Erythroblast (primary cell): ENCODE measurements around the gene TVP23A.

ENCODE experiments used
- DNase-seq, 2 experiments: peaks; one replicate each; lab custom pipeline; 2025; lab: John Stamatoyannopoulos, UW
- GATA1 ChIP-seq: IDR thresholded peaks from 2 replicates; pipeline ENCODE4 v1.6.1; 2011; ENCODE audit warnings: low read depth, mild to moderate bottlenecking, control low read depth, low read length, moderate library complexity
- POLR2A ChIP-seq: IDR thresholded peaks from 2 replicates; pipeline ENCODE4 v1.6.1; 2011; ENCODE audit warnings: mild to moderate bottlenecking, low read length

TVP23A gene

DNA sequence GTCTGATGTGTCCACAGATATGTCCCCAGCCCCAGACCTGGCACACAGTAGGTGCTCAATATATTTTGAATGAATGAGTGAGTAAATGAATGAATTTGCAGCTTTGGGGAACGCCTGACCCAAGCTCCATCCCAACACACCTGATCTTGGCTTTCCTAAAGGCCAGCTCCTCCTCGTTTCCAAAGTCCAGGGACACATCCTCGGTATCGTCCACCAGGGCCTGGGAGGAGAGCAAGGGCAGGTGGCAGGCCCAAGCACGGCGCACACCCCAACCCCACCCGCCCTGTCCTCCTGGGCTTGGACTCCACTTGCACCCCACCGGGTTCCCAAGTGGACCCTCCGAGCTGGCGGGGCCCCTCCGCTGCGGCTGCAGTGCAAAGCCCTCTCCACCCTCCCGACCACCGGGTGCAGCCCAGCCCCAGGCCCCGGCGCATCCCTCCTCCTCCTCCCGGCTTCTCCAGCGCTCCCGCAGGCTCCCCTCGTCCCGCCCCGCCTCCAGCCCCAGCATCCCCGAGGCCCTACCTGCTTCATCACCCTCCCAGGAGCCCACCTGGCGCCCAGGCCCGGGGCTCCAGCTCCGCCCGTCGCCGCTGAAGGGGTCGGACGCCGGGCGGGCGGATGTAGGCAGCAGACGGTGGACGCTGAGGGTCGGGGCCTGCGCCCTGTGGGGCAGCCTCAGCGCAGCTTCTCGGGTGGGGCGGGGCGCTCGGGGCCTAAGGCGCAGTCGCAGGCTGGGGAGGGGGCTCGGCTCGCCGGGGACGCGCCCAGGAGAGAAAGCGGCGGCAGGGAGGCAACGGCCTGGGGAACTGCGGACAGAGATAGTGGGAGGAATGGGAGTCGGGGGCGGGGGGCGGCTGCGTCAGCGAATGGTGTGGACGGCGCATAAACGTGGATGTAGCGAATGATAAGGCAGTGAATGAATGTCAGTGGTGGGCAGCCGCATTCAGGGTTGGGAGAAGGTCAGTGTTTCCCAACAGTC, at the start of gene TVP23A:
TVP23A (minus strand) TSS at position 832 of the 979 bp plus-strand sequence; CDS start at position 531, 301 bp downstream.
- DNase-seq = no peak
- TF ChIP-seq GATA1 (no peak), POLR2A (no peak)

DNA sequence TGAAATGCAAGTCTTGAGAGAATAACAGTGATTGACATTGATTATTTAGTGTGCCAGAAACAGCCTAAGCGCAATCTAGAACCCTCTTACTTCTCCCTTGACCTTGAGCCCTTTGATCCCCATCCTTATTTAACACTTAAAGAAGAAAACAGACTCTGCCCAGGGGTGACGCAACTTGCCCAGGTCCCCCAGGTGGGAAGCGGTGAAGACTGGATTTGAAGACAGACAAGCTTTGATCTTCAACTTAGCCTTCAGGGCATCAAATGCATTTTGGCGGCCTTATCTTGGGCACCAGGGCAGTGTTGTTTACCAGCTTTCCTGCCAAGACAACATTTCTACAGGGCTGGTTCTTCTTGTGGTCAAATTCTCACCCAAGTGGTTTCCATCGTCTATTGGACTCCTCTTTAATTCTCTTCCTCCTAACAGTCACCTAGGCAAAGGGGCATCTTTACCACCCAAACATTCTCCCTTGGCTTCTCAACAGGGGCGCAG, 49.6 kb upstream of the TVP23A start:
- DNase-seq = no peak
- TF ChIP-seq POLR2A (no peak), GATA1 (no peak)

DNA sequence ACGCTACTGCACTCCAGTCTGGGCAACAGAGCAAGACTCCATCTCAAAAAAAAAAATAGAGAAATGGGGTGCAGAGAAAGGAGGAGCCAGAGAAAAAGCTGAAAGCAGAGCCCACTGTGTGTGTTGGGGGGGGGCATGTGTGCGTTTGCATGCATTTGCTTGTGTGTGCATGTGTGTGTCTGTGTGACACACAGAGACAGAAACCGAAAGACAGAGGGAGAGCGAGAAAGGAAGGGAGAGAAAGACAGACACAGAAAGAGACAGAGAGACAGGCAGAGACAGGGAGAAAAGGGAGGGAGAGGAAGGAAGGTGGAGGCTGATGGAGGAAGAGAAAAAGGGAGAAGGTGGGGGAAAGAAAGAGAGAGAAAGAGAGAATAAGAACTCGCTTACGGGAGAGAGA, 48.6 kb upstream of the TVP23A start:
- DNase-seq = no peak
- no peak for TF ChIP-seq POLR2A
- no peak for TF ChIP-seq GATA1

DNA sequence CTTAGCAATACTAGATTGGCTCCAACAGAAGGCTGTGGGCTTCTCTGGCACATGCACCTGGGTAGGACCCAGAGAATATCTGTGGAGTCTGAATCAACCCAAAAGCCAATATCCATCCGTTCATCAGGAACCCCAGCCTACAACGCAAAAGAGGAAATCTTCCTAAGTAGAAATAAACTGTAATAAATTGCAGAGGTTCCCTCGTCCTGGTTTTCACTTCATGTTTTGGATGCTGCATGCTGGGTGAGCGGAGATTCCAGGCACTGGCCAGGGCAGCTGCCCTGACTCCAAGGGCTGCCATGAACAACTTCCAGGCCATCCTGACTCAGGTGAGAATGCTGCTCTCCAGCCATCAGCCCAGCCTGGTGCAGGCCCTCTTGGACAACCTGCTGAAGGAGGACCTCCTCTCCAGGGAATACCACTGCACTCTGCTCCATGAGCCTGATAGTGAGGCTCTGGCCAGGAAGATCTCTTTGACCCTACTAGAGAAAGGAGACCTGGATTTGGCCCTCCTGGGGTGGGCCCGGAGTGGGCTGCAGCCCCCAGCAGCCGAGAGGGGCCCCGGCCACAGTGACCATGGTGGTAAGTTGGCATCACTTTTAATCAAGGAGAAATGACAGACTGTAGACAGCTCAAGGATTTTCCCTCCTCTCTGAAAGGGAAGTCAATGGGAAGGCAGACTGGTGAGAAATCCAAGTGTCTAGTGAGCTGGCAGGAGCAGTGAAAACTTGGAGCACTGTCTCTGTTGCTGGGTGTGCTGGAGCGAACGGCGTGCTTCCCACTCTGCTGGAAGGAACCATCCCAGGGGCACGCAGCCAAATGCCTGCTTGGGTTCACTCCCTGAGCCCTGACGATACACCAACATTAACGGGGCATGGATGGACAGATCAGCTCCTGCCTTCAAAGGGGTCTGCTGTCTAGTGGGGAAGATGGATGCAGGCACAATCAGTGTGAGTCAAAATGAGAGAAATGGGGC, 47.7 kb upstream of the TVP23A start:
- no peak for DNase-seq
- TF ChIP-seq GATA1 (no peak), POLR2A (no peak)

DNA sequence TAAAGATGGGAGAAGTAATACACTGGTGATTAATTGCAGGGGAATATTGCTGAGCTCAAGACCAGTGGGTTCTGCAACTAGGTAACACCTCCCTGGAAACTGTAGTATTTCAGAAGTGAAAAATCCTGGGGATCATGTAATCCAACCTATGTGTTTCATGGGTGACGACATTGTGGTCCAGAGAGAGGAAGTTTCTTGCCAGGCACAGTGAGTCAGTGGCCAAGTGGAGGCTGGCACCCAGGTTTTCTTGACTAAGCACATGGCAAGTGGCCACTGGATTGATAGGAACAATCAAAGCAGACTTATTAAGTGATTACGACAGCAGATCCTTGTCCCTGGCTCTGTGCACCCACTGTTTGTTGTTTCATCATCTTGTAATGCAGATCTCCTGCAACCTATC, 43.8 kb upstream of the TVP23A start:
- TF ChIP-seq POLR2A (no peak), GATA1 (no peak)
- DNase-seq = no peak

DNA sequence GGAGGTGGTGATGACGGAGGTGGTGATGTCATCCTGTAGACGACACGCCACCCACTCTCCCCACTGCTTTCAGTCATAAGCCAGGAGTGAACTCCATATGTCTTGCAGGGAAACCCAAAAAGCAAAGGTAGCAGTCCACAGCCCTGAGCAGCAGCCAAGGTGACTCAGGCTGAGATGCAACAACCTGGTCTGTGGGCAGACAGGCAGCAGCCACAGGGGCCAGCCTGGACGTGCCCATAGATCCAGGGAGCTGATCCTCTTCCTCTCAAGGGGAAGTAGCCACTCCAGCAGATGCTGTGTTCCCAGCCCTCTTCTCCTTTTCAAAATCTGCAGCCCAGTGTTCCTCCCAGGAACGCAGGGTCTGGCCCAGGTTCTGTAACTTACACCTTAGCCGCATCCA, 41.1 kb upstream of the TVP23A start:
- TF ChIP-seq POLR2A (no peak), GATA1 (no peak)
- no peak for DNase-seq

DNA sequence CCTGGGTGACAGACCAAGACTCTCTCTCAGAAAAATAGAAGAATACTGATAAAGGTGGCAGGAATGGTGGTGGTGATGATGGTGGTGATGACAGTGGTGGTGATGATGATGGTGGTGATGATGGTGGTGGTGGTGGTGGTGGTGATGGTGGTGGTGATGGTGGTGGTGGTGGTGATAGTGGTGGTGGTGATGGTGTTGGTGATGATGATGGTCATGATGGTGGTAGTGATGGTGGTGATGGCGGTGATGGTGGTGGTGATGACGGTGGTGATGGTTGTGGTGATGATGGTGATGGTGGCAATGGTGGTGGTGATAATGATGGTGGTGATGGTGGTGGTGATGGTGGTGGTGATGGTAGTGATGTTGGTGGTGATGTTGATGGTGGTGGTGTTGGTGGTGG, 40.4 kb upstream of the TVP23A start:
- TF ChIP-seq GATA1 (no peak), POLR2A (no peak)
- no peak for DNase-seq

DNA sequence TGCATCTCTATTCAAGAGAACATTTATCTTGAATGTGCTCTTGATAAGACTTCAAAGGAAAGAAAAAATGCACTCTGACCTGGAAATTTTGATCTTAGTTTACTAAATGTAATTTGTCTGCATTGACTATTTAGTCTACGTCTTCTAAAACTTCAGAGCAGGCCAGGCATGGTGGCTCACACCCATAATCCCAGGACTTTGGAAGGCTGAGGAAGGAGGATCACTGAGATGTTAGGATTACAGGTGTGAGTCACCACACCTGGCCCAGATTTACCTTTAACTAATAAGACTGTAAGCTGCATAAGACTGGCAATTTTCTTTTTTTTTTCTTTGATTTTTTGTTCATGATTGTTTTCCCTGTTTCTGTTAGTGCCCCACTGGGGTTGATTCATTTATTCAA, 39.6 kb upstream of the TVP23A start:
- no peak for DNase-seq
- TF ChIP-seq GATA1 = no peak
- no peak for TF ChIP-seq POLR2A

DNA sequence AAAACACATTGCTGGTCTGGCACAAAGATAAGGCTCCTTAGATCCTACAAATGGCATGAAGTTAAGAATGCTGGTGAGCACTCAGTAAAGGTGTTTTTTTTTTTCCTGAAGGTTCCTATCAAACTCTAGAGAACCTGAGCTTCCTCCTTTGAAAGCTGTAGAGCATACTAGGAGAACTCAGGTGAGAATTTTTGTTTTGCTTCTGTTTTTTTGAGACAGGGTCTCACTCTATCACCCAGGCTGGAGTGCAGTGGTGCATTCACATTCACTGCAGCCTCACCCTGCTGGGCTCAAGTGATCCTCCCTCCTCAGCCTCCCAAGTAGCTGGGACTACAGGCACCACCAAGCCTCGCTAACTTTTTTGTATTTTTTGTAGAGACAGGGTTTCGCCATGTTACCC, 37.4 kb upstream of the TVP23A start:
- no peak for DNase-seq
- TF ChIP-seq POLR2A = no peak
- no peak for TF ChIP-seq GATA1

DNA sequence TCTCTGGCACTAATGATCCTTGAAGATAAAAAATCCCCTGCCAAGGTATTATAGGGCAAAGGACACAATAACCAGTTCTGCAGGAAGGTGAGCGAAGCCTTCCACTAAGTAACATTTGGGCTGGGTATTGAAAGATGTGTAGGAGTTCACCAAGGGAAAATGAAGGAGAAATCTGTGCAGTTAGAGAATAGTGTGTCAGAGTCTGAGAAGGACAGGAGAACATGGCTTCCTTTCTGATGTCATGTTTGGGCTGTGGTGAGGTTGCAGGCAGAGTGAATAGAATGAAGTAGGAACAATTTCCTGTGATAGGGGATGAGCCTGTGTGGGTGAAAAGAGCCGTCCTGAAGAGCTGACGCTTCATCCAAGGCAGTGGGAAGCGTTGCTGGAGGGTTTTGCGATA, 34.4 kb upstream of the TVP23A start:
- TF ChIP-seq POLR2A = no peak
- TF ChIP-seq GATA1 = no peak
- no peak for DNase-seq

DNA sequence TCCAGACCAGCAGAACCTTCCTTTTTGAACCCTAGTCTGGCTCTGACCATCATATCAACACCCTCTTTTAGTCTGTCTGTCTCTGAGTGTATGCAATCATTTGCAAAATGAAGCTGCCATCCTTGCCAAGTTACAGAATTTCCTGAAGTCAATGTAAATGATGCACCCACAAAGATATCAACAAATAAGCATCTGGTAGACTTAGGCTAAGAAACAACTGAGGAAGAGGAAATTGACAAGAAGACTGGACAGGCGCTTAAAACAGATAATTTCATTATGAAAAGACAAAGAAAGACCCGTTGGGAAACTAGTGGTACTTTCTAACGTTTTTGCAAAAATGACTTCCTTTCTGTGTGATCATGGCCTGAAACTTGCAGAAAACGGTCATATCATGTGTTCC, 33.7 kb upstream of the TVP23A start:
- TF ChIP-seq GATA1 (no peak), POLR2A (no peak)
- no peak for DNase-seq

DNA sequence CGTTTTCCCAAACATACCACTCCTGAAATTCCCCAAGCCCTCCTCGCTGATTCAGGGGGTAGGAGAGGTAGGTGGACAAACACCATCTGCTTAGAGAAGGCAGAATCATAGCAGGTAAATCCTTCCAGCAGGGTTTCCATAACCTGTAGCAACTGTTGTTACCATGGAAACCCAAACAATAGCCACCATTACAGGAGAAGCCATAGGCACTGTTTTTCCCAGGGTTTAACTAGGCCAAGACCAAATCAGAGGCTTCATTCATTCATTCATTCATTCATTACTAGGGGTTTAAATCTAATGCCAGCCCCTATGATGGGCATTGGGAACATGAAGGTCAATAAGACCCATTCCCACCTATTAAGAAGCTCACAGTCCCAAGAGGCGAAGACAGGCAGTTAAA, 32.9 kb upstream of the TVP23A start:
- TF ChIP-seq POLR2A = no peak
- no peak for TF ChIP-seq GATA1
- DNase-seq = no peak

DNA sequence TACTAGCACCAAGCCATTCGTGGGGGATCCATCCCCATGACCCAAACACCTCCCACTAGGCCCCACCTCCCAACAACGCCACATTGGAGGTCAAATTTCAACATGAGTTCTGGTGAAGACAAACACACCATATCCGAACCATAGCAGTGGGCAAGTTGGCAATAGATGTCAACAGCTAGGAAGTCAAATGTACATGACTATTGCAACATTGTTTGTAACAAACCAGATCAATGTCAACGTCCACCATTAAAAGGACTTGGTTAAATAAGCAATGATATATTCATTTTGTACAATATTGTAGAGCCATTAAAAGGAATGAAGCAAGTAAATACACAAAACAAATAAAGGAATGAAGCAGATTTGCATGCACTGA, 31.9 kb upstream of the TVP23A start:
- no peak for TF ChIP-seq POLR2A
- no peak for TF ChIP-seq GATA1
- no peak for DNase-seq
